GM12874 (cell line): ENCODE results near the gene ZNHIT3.

Experiments
- TF ChIP-seq, protein P1 (sequence below): IDR thresholded peaks from 2 replicates; pipeline ENCODE4 v1.5.1; 2011; ENCODE audit warnings: low read depth, mild to moderate bottlenecking, control low read depth, low read length, moderate library complexity; ENCODE audit not compliant: insufficient read depth

The ZNHIT3 gene

GRCh38 chr17:36511216-36511615 lies 24.7 kb downstream of the ZNHIT3 start:
- TF ChIP-seq, protein P1, sequence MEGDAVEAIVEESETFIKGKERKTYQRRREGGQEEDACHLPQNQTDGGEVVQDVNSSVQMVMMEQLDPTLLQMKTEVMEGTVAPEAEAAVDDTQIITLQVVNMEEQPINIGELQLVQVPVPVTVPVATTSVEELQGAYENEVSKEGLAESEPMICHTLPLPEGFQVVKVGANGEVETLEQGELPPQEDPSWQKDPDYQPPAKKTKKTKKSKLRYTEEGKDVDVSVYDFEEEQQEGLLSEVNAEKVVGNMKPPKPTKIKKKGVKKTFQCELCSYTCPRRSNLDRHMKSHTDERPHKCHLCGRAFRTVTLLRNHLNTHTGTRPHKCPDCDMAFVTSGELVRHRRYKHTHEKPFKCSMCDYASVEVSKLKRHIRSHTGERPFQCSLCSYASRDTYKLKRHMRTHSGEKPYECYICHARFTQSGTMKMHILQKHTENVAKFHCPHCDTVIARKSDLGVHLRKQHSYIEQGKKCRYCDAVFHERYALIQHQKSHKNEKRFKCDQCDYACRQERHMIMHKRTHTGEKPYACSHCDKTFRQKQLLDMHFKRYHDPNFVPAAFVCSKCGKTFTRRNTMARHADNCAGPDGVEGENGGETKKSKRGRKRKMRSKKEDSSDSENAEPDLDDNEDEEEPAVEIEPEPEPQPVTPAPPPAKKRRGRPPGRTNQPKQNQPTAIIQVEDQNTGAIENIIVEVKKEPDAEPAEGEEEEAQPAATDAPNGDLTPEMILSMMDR: no peak

GRCh38 chr17:36512641-36513040 lies 26.2 kb downstream of the ZNHIT3 start:
- TF ChIP-seq, protein P1: no peak

DNA sequence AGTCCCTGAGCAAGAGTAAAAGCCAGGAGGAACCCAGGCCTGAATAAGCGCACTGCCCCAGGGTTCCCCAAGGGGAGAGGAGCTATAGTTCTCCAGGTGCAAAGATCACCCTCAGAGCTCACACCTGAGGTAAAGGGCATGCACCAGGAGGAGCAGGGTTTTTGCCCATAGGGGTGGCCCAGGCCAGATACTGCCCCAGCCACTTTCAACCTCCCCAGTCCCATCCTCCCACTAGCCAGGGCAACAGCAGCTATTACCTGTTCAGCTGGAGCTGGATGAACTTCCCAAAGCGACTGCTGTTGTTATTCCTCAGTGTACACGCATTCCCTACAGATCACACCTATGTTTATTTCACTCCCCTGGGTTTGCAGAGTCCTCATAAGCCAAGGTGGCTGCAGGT lies 28.4 kb downstream of the ZNHIT3 start:
- TF ChIP-seq, protein P1: no peak

DNA sequence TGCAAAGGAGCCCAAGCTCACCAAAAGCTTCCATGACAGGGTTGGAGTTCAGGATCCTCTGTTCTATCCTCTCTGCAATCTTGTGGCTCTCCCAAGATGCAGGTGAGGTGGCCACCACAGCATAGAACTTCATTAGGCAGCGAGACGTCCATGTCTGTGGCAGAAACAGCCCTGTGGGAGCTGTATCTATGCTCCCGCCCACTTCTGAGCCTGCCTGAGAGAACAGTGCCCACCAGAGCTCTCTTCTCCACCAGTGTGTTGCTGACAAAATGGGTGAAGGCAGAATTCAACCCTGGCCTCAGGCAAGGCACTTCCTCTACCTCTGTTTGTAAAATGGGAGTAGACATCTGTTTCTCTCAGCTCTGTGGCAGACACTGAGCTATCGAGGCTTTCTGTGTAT lies 29.4 kb downstream of the ZNHIT3 start:
- TF ChIP-seq, protein P1: no peak

- TF ChIP-seq, protein P1: no peak
Measured at GRCh38 chr17:36523113-36523512, 36.6 kb downstream of the ZNHIT3 start.

- TF ChIP-seq, protein P1: no peak
Measured at GRCh38 chr17:36524428-36524876, 38.0 kb downstream of the ZNHIT3 start.

- TF ChIP-seq, protein P1: no peak
Measured at GRCh38 chr17:36525113-36525512, 38.6 kb downstream of the ZNHIT3 start.

GRCh38 chr17:36525888-36526287 lies 39.4 kb downstream of the ZNHIT3 start:
- TF ChIP-seq, protein P1: no peak
